Measurements from ENCODE around the gene ECHDC3. TPM values are rescaled to one million over a fixed set of nuclear protein-coding genes. Genes with fewer than 3 reads are reported as not detected.
A peak's percentile ranks its signal among the peaks of the same experiment; 100 is the strongest.

The ECHDC3 gene
- total RNA-seq, 4 donors from 2014 or later, result 44.5 to 139 (median 89.4) TPM

GRCh38 chr10:11760151-11760550 lies 18.0 kb downstream of the ECHDC3 start:
- WGBS, 2 donors, result 89 to 90% methylated on average over 8 of the region's 8 CpGs
- H3K4me3 ChIP-seq (ENCODE audit: low read depth, poor library complexity, severe bottlenecking), result no peak overlapping the region
- intact Hi-C loops (cut with DNase I; ENCODE audit: low total_unique reads), result no loop called here
- peak in 1 of 2 donors; percentile 58 for DNase-seq (ENCODE audit: low spot score in 2 of 2)
- TF ChIP-seq CTCF (IDR thresholded peaks at IDR 0.05) (no peak), POLR2A (IDR thresholded peaks at IDR 0.05) (no peak)

- intact Hi-C loops (cut with DNase I; ENCODE audit: low total_unique reads), result no loop called here
- H3K4me3 ChIP-seq (ENCODE audit: low read depth, poor library complexity, severe bottlenecking), result no peak overlapping the region
- WGBS, 2 donors, result 74 to 77% methylated on average over 7 of the region's 7 CpGs
- no peak for DNase-seq (ENCODE audit: low spot score in 2 of 2)
- no peak for TF ChIP-seq CTCF (IDR thresholded peaks at IDR 0.05)
- no peak for TF ChIP-seq POLR2A (IDR thresholded peaks at IDR 0.05)
Observed at GRCh38 chr10:11760861-11761260, 18.7 kb downstream of the ECHDC3 start.

- H3K4me3 ChIP-seq (ENCODE audit: low read depth, poor library complexity, severe bottlenecking), result no peak overlapping the region
- TF ChIP-seq POLR2A (IDR thresholded peaks at IDR 0.05), result no peak
- no peak for TF ChIP-seq CTCF (IDR thresholded peaks at IDR 0.05)
- intact Hi-C loops (cut with DNase I; ENCODE audit: low total_unique reads), result no loop called here
- peak in 1 of 2 donors; percentile 42 for DNase-seq (ENCODE audit: low spot score in 2 of 2)
- 94 to 95% methylated on average over 6 of the region's 6 CpGs for WGBS, 2 donors
Observed at GRCh38 chr10:11761431-11761830, 19.2 kb downstream of the ECHDC3 start.

GRCh38 chr10:11762706-11763500 lies 20.7 kb downstream of the ECHDC3 start:
- WGBS, 2 donors, result 89 to 92% methylated on average over 32 of the region's 32 CpGs
- no peak for TF ChIP-seq POLR2A (IDR thresholded peaks at IDR 0.05)
- no peak for TF ChIP-seq CTCF (IDR thresholded peaks at IDR 0.05)
- intact Hi-C loops (cut with DNase I; ENCODE audit: low total_unique reads), result no loop called here
- DNase-seq (ENCODE audit: low spot score in 2 of 2), result no peak
- H3K4me3 ChIP-seq (ENCODE audit: low read depth, poor library complexity, severe bottlenecking), result no peak overlapping the region

- no peak overlapping the region for H3K4me3 ChIP-seq (ENCODE audit: low read depth, poor library complexity, severe bottlenecking)
- TF ChIP-seq POLR2A (IDR thresholded peaks at IDR 0.05) (no peak), CTCF (IDR thresholded peaks at IDR 0.05) (no peak)
- intact Hi-C loops (cut with DNase I; ENCODE audit: low total_unique reads), result no loop called here
- WGBS, 2 donors, result 83 to 85% methylated on average over 8 of the region's 8 CpGs
- DNase-seq (ENCODE audit: low spot score in 2 of 2), result no peak
Observed at GRCh38 chr10:11763501-11763861, 21.3 kb downstream of the ECHDC3 start.

- 76 to 85% methylated on average over 6 of the region's 6 CpGs for WGBS, 2 donors
- no peak for DNase-seq (ENCODE audit: low spot score in 2 of 2)
- no peak overlapping the region for H3K4me3 ChIP-seq (ENCODE audit: low read depth, poor library complexity, severe bottlenecking)
- intact Hi-C loops (cut with DNase I; ENCODE audit: low total_unique reads), result no loop called here
- TF ChIP-seq POLR2A (IDR thresholded peaks at IDR 0.05) (no peak), CTCF (IDR thresholded peaks at IDR 0.05) (no peak)
Observed at GRCh38 chr10:11765141-11765540, 23.0 kb downstream of the ECHDC3 start.

Measured in lower leg skin (tissue), 4 donors.